NCI-H2029 treated with DMSO at 0.1 percent for 48 hours (cell line): ENCODE data around the gene TPCN2.

ENCODE experiments used
- DNase-seq: peaks from one replicate; lab custom pipeline; 2025; lab: John Stamatoyannopoulos, UW

TPCN2 gene

GRCh38 chr11:69152733-69153421 lies 104.1 kb downstream of the TPCN2 start:
- no peak for DNase-seq

GRCh38 chr11:69153661-69154060 lies 104.9 kb downstream of the TPCN2 start:
- no peak for DNase-seq

GRCh38 chr11:69154211-69154913 lies 105.6 kb downstream of the TPCN2 start:
- DNase-seq: no peak

GRCh38 chr11:69154938-69155301 lies 106.2 kb downstream of the TPCN2 start:
- DNase-seq: no peak

GRCh38 chr11:69155302-69156234 lies 106.8 kb downstream of the TPCN2 start, which contains the start of gene SMIM38:
SMIM38 (plus strand) TSS chr11:69155935; CDS start chr11:69157847, 1,912 bp downstream.
- DNase-seq: no peak

GRCh38 chr11:69156235-69156639 lies 107.5 kb downstream of the TPCN2 start:
- DNase-seq: no peak

- no peak for DNase-seq
These were observed 108.0 kb downstream of the TPCN2 start for GRCh38 chr11:69156673-69157155.

GRCh38 chr11:69157156-69157821 lies 108.6 kb downstream of the TPCN2 start:
- DNase-seq: no peak

- DNase-seq: no peak
These were observed 109.1 kb downstream of the TPCN2 start for GRCh38 chr11:69157822-69158231.

- no peak for DNase-seq
These were observed 109.8 kb downstream of the TPCN2 start for GRCh38 chr11:69158301-69159149.

GRCh38 chr11:69159150-69159852 lies 110.6 kb downstream of the TPCN2 start:
- no peak for DNase-seq

- no peak for DNase-seq
These were observed 111.8 kb downstream of the TPCN2 start for GRCh38 chr11:69160296-69161116.

GRCh38 chr11:69161117-69161407 lies 112.3 kb downstream of the TPCN2 start:
- no peak for DNase-seq

- no peak for DNase-seq
These were observed 113.8 kb downstream of the TPCN2 start for GRCh38 chr11:69162505-69162904.

GRCh38 chr11:69163842-69164241 lies 115.1 kb downstream of the TPCN2 start:
- no peak for DNase-seq

- no peak for DNase-seq
These were observed 116.1 kb downstream of the TPCN2 start for GRCh38 chr11:69164824-69165223.

- no peak for DNase-seq
These were observed 117.0 kb downstream of the TPCN2 start for GRCh38 chr11:69165775-69166174.

GRCh38 chr11:69166218-69167115 lies 117.7 kb downstream of the TPCN2 start:
- DNase-seq: no peak
